HEK293 (cell line): ENCODE data around the gene GSG1L.

Source experiments
- CTCF ChIA-PET: fragments of 350-600 bp; formaldehyde crosslinking; extraction: SDS; loops from one replicate; lab custom pipeline; 2021; ENCODE audit warnings: antibody characterized with exemption; lab: Yijun Ruan, JAX
- POLR2A ChIA-PET: fragments of 300-600 bp; formaldehyde crosslinking; extraction: SDS; loops from one replicate; lab custom pipeline; 2020; ENCODE audit warnings: antibody characterized with exemption, inconsistent platforms; lab: Yijun Ruan, JAX
- H3K27ac ChIP-seq: fragments of 200-500 bp; sonication (Bioruptor generic); 2 replicates; pipeline ENCODE4 v1.5.1; 2014; ENCODE audit warnings: low read depth, low read length, control low read depth, inconsistent platforms; ENCODE audit errors: extremely low read depth
- H3K36me3 ChIP-seq, 2 experiments: fragments of 200-500 bp in 1 of 2; sonication (Bioruptor generic) in 1 of 2; 1 replicate in 1 of 2; 2 replicates in 1 of 2; pipeline ENCODE4 v1.5.1; 2014 to 2017; ENCODE audit warnings: inconsistent platforms in 2 of 2, low read length in 2 of 2; ENCODE audit not compliant: control insufficient read depth in 2 of 2, insufficient read depth in 1 of 2
- H3K4me1 ChIP-seq: fragments of 200-500 bp; sonication (Bioruptor generic); 2 replicates; pipeline ENCODE4 v1.5.1; 2014; ENCODE audit warnings: mild to moderate bottlenecking, low read length, inconsistent platforms; ENCODE audit not compliant: control insufficient read depth, insufficient read depth
- H3K4me3 ChIP-seq: 2 replicates; pipeline ENCODE4 v1.5.1; 2011; ENCODE audit warnings: low read depth, mild to moderate bottlenecking, control low read depth, low read length, moderate library complexity
- H3K9me3 ChIP-seq: fragments of 200-500 bp; sonication (Bioruptor generic); 2 replicates; pipeline ENCODE4 v1.5.1; 2014; ENCODE audit warnings: low read depth, low read length, inconsistent platforms; ENCODE audit not compliant: control insufficient read depth, insufficient read depth
- EGR2 ChIP-seq: fragments of 450-650 bp; formaldehyde crosslinking; IDR thresholded peaks from 2 replicates; pipeline ENCODE4 v1.5.1; 2016; ENCODE audit warnings: low read depth, missing biosample characterization, missing genetic modification characterization
- ZFP37 ChIP-seq: fragments of 450-650 bp; formaldehyde crosslinking; IDR thresholded peaks from 2 replicates; pipeline ENCODE4 v1.5.1; 2016; ENCODE audit warnings: missing biosample characterization, missing genetic modification characterization
- ZNF10 ChIP-seq: fragments of 450-650 bp; formaldehyde crosslinking; IDR thresholded peaks from 2 replicates; pipeline ENCODE4 v1.5.1; 2017; ENCODE audit warnings: missing biosample characterization, missing genetic modification characterization
- ZNF174 ChIP-seq: fragments of 450-650 bp; formaldehyde crosslinking; IDR thresholded peaks from 2 replicates; pipeline ENCODE4 v1.5.0; 2017; ENCODE audit warnings: missing biosample characterization, mild to moderate bottlenecking, missing genetic modification characterization
- ZNF610 ChIP-seq: fragments of 450-650 bp; formaldehyde crosslinking; IDR thresholded peaks from 2 replicates; pipeline ENCODE4 v1.5.1; 2016; ENCODE audit warnings: missing biosample characterization, missing genetic modification characterization, borderline replicate concordance
- ZNF670 ChIP-seq: fragments of 450-650 bp; formaldehyde crosslinking; IDR thresholded peaks from 2 replicates; pipeline ENCODE4 v1.5.1; 2016; ENCODE audit warnings: missing biosample characterization, missing genetic modification characterization, low read depth
- ZNF776 ChIP-seq: fragments of 450-650 bp; formaldehyde crosslinking; IDR thresholded peaks from 2 replicates; pipeline ENCODE4 v1.5.0; 2017; ENCODE audit warnings: missing biosample characterization, missing genetic modification characterization, borderline replicate concordance
- TF ChIP-seq, protein P1 (sequence below): fragments of 450-650 bp; formaldehyde crosslinking; IDR thresholded peaks from 2 replicates; pipeline ENCODE4 v1.5.1; 2017; ENCODE audit warnings: missing biosample characterization, missing genetic modification characterization
- TF ChIP-seq, protein P2 (sequence below): fragments of 450-650 bp; formaldehyde crosslinking; IDR thresholded peaks from 2 replicates; pipeline ENCODE4 v1.5.1; 2016; ENCODE audit warnings: missing biosample characterization, missing genetic modification characterization
- TF ChIP-seq, protein P3 (sequence below): fragments of 450-650 bp; formaldehyde crosslinking; IDR thresholded peaks from 2 replicates; pipeline ENCODE4 v1.5.1; 2017; ENCODE audit warnings: missing biosample characterization, missing genetic modification characterization
- TF ChIP-seq, protein P4 (sequence below): fragments of 450-650 bp; formaldehyde crosslinking; conservative IDR thresholded peaks from 2 replicates; pipeline ENCODE4 v1.5.1; 2016; ENCODE audit warnings: low read depth, missing biosample characterization, missing genetic modification characterization
- TF ChIP-seq, protein P5 (sequence below): fragments of 450-650 bp; formaldehyde crosslinking; optimal IDR thresholded peaks from 2 replicates; pipeline ENCODE3; 2016; ENCODE audit warnings: missing biosample characterization, mild to moderate bottlenecking, missing genetic modification characterization

The GSG1L gene

DNA sequence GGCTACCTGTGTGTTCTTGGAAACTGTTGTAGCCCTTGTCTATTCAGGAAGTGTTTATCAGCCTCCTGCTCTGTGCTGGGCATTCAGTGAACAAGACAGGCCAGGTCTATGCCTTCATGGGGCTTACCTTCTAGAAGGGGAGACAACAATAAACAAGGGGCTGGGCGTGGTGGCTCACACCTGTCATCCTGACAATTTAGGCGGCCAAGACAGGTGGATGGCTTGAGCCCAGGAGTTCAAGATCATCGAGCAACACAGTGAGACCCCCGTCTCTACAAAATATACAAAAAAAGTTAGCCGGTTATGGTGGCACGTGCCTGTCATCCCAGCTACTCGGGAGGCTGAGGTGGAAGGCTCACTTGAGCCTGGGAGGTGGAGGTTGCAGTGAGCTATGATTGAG lies 5.5 kb upstream of the GSG1L start:
- no peak overlapping the region for H3K4me3 ChIP-seq
- H3K9me3 ChIP-seq, result no peaks in the 10 kb centered on the region
- POLR2A ChIA-PET, result no interaction called here
- no peaks in the 10 kb centered on the region for H3K4me1 ChIP-seq
- no peaks in the 10 kb centered on the region for H3K36me3 ChIP-seq
- TF ChIP-seq, protein P1, sequence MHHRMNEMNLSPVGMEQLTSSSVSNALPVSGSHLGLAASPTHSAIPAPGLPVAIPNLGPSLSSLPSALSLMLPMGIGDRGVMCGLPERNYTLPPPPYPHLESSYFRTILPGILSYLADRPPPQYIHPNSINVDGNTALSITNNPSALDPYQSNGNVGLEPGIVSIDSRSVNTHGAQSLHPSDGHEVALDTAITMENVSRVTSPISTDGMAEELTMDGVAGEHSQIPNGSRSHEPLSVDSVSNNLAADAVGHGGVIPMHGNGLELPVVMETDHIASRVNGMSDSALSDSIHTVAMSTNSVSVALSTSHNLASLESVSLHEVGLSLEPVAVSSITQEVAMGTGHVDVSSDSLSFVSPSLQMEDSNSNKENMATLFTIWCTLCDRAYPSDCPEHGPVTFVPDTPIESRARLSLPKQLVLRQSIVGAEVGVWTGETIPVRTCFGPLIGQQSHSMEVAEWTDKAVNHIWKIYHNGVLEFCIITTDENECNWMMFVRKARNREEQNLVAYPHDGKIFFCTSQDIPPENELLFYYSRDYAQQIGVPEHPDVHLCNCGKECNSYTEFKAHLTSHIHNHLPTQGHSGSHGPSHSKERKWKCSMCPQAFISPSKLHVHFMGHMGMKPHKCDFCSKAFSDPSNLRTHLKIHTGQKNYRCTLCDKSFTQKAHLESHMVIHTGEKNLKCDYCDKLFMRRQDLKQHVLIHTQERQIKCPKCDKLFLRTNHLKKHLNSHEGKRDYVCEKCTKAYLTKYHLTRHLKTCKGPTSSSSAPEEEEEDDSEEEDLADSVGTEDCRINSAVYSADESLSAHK, result no peak
- no peak for TF ChIP-seq ZNF670 (tag by site-specific recombination)
- TF ChIP-seq, protein P2, sequence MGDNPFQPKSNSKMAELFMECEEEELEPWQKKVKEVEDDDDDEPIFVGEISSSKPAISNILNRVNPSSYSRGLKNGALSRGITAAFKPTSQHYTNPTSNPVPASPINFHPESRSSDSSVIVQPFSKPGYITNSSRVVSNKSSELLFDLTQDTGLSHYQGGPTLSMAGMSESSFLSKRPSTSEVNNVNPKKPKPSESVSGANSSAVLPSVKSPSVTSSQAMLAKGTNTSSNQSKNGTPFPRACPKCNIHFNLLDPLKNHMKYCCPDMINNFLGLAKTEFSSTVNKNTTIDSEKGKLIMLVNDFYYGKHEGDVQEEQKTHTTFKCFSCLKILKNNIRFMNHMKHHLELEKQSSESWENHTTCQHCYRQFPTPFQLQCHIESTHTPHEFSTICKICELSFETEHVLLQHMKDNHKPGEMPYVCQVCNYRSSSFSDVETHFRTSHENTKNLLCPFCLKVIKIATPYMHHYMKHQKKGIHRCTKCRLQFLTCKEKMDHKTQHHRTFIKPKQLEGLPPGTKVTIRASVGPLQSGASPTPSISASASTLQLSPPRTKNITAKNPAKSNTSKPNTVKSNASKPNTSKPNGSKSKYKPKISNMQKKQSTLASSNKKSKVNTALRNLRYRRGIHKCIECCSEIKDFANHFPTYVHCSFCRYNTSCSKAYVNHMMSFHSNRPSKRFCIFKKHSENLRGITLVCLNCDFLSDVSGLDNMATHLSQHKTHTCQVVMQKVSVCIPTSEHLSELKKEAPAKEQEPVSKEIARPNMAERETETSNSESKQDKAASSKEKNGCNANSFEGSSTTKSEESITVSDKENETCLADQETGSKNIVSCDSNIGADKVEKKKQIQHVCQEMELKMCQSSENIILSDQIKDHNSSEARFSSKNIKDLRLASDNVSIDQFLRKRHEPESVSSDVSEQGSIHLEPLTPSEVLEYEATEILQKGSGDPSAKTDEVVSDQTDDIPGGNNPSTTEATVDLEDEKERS (tag by site-specific recombination), result no peak
- TF ChIP-seq, protein P3, sequence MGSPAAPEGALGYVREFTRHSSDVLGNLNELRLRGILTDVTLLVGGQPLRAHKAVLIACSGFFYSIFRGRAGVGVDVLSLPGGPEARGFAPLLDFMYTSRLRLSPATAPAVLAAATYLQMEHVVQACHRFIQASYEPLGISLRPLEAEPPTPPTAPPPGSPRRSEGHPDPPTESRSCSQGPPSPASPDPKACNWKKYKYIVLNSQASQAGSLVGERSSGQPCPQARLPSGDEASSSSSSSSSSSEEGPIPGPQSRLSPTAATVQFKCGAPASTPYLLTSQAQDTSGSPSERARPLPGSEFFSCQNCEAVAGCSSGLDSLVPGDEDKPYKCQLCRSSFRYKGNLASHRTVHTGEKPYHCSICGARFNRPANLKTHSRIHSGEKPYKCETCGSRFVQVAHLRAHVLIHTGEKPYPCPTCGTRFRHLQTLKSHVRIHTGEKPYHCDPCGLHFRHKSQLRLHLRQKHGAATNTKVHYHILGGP, result no peak
- no peak for TF ChIP-seq ZNF610 (tag by site-specific recombination)
- no peak for TF ChIP-seq ZNF776
- TF ChIP-seq ZNF10, result no peak
- no peak for TF ChIP-seq EGR2 (tag by site-specific recombination)
- TF ChIP-seq ZFP37 (tag by site-specific recombination), result no peak
- TF ChIP-seq ZNF174 (tag by site-specific recombination), result no peak
- TF ChIP-seq, protein P4, sequence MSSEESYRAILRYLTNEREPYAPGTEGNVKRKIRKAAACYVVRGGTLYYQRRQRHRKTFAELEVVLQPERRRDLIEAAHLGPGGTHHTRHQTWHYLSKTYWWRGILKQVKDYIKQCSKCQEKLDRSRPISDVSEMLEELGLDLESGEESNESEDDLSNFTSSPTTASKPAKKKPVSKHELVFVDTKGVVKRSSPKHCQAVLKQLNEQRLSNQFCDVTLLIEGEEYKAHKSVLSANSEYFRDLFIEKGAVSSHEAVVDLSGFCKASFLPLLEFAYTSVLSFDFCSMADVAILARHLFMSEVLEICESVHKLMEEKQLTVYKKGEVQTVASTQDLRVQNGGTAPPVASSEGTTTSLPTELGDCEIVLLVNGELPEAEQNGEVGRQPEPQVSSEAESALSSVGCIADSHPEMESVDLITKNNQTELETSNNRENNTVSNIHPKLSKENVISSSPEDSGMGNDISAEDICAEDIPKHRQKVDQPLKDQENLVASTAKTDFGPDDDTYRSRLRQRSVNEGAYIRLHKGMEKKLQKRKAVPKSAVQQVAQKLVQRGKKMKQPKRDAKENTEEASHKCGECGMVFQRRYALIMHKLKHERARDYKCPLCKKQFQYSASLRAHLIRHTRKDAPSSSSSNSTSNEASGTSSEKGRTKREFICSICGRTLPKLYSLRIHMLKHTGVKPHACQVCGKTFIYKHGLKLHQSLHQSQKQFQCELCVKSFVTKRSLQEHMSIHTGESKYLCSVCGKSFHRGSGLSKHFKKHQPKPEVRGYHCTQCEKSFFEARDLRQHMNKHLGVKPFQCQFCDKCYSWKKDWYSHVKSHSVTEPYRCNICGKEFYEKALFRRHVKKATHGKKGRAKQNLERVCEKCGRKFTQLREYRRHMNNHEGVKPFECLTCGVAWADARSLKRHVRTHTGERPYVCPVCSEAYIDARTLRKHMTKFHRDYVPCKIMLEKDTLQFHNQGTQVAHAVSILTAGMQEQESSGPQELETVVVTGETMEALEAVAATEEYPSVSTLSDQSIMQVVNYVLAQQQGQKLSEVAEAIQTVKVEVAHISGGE (tag by site-specific recombination), result no peak
- TF ChIP-seq, protein P5, sequence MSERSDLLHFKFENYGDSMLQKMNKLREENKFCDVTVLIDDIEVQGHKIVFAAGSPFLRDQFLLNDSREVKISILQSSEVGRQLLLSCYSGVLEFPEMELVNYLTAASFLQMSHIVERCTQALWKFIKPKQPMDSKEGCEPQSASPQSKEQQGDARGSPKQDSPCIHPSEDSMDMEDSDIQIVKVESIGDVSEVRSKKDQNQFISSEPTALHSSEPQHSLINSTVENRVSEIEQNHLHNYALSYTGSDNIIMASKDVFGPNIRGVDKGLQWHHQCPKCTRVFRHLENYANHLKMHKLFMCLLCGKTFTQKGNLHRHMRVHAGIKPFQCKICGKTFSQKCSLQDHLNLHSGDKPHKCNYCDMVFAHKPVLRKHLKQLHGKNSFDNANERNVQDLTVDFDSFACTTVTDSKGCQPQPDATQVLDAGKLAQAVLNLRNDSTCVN (tag by site-specific recombination), result no peak
- H3K27ac ChIP-seq, result no peak overlapping the region
- CTCF ChIA-PET, result interaction anchor here (0.7 to 5.4 kb wide), 3 partner anchors 11 to 324 kb away, joined by 4 to 75 read pairs (median 19); no protein-coding TSS in a partner anchor
